Activated T-cell treated with anti-CD3 and anti-CD28 coated beads, Interleukin-2, amount 50 U/mL, for 4 hours (primary cell): Measurements from ENCODE around the gene SELENON. TPM values are rescaled to one million over a fixed set of nuclear protein-coding genes. Genes with fewer than 3 reads are reported as not detected.

Experiments
- ATAC-seq, 2 donors: fragments of 200-7000 bp; cut with Tn5 transposase; one replicate each; pipeline ENCODE4 v1.10.0; 2021
- DNase-seq: peaks from one replicate; pipeline ENCODE4 v3.0.0-alpha.2; 2020
- H3K27me3 Mint-ChIP-seq: one replicate; pipeline ENCODE4 v1.8.0; 2021; ENCODE audit warnings: low read depth, mixed read lengths
- H3K36me3 Mint-ChIP-seq: one replicate; pipeline ENCODE4 v1.8.0; 2022; ENCODE audit warnings: mixed read lengths; ENCODE audit not compliant: insufficient read depth
- H3K4me1 Mint-ChIP-seq: one replicate; pipeline ENCODE4 v1.8.0; 2021; ENCODE audit warnings: low read depth, mixed read lengths
- H3K4me3 Mint-ChIP-seq: one replicate; pipeline ENCODE4 v1.8.0; 2021; ENCODE audit warnings: mild to moderate bottlenecking, moderate library complexity, mixed read lengths
- H3K9me3 Mint-ChIP-seq: one replicate; pipeline ENCODE4 v1.8.0; 2021; ENCODE audit warnings: mixed read lengths
- total RNA-seq, 3 donors: library from RNA; stranded (reverse); gene quantifications; one replicate each; pipeline ENCODE4 v1.2.1, GENCODE V29; 2021

Gene SELENON
- total RNA-seq, 3 donors from 2014 or later: 18.9 to 23.8 (median 22.2) TPM

GRCh38 chr1:25807480-25808390, 7.7 kb downstream of the SELENON start:
- Mint-ChIP-seq H3K4me3 (no peak overlapping the region), H3K27me3 (no peaks in the 10 kb centered on the region), H3K36me3 (peaks cover 2% of the 10 kb centered on the region), H3K4me1 (peaks cover 15% of the 10 kb centered on the region), H3K9me3 (no peaks in the 10 kb centered on the region)
- no peak for ATAC-seq
- DNase-seq: no peak

- DNase-seq (no peak), ATAC-seq (no peak)
- Mint-ChIP-seq H3K4me3 (no peak overlapping the region), H3K36me3 (peaks cover 2% of the 10 kb centered on the region), H3K9me3 (no peaks in the 10 kb centered on the region), H3K4me1 (peaks cover 10% of the 10 kb centered on the region), H3K27me3 (no peaks in the 10 kb centered on the region)
Measured at GRCh38 chr1:25808481-25809244, 8.7 kb downstream of the SELENON start.

GRCh38 chr1:25809283-25809926, 9.4 kb downstream of the SELENON start:
- H3K9me3 Mint-ChIP-seq: no peaks in the 10 kb centered on the region
- ATAC-seq (no peak), DNase-seq (no peak)
- no peaks in the 10 kb centered on the region for H3K27me3 Mint-ChIP-seq
- peaks cover 2% of the 10 kb centered on the region for H3K36me3 Mint-ChIP-seq
- peaks cover 5% of the 10 kb centered on the region for H3K4me1 Mint-ChIP-seq
- H3K4me3 Mint-ChIP-seq: no peak overlapping the region

DNA sequence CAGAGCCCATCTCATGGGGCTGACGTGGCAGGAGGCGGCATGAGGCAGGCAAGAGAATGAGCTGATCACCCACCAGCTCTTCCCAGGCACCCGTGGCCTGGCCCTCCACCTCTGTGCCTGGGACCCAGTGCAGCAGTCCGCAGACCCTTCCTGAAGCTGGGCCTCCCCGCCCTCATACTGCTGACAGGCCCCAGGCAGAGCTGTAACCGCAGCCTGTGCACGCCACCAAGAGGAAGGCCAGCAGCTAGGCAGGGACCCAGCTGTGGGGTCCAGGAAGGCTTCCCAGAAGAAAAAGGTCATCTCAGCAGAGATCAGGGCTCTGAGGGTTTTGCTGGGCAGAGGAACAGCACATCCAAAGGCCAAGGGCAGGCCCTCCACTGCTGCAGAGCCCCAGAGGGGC, 9.9 kb downstream of the SELENON start:
- no peaks in the 10 kb centered on the region for H3K27me3 Mint-ChIP-seq
- DNase-seq (no peak), ATAC-seq (no peak)

DNA sequence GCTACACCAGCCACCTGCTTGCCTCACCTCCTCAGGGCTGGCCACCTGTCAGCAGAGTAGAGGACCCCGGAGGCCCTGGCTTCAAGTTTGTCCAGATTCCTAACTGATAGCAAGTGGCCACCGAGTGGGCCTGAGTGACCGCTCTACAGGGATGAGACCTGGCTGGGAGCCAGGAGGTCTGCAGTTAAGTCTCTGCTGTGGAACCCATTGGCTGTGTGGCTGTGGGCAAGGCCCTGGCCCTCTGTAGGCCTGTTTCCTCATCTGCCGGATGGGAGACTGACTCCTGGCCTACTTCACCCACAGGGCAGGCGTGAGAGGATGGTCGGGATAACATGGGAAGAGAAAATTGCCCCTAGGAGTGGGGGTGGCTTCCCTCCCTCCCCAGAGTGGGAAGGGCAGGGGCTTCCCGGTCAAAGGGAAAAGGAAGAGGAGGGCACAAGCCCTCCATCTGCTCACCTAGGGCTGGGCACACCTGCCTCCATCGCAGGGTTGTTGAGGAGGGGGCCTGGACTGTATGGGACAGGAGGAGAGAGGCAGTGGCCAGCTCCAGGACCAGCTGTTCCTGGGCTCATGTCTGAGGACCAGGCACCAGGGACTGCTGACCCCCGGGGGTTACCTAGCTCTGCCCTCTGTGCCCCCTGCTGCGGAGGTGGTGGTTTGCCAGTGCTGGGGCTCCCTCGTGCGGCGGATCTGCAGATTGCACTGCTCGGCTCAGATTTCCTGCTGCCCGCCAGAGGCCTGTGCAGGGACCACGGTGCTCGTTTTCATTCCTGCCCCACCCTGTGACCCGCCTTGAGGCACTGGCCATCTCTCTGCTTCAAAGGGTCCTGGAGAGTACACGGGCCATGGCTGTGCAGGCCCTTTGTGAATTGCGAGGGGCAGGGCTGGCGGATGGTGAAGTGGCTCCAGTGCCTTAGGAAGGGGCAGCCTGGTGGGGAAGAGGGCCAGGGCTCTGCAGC, 10.6 kb downstream of the SELENON start:
- H3K4me1 Mint-ChIP-seq: peaks cover 3% of the 10 kb centered on the region

More for the DNA sequence above, 9.9 kb downstream of the SELENON start:
- H3K9me3 Mint-ChIP-seq: no peaks in the 10 kb centered on the region
- H3K4me3 Mint-ChIP-seq: no peak overlapping the region
- peaks cover 3% of the 10 kb centered on the region for H3K4me1 Mint-ChIP-seq
- peaks cover 2% of the 10 kb centered on the region for H3K36me3 Mint-ChIP-seq

DNA sequence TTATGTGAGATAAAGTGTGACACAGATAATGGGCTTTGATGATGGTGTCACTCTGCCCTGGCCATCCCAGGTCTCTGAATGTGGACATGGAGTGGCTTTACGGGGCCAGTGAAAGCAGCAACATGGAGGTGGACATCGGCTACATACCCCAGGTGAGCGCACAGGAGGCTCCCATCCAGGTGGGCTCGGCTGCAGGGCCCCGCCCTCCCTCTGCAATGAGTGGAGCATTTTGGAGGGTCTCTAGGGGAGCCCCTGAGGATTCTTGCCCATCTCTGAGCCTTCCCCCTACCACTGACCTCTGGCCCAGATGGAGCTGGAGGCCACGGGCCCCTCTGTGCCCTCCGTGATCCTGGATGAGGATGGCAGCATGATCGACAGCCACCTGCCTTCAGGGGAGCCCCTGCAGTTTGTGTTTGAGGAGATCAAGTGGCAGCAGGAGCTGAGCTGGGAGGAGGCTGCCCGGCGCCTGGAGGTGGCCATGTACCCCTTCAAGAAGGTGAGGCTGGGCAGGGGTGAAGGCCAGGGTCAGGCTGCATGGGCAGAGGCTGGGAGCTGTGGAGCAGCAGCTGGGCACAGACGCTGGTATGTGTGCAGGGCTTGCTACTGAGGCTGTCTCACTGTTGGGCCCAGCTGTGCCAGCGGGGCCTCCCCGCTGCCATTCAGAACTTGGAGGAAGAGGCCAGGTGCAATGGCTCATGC, 11.5 kb downstream of the SELENON start:
- Mint-ChIP-seq H3K4me3 (no peak overlapping the region), H3K36me3 (no peaks in the 10 kb centered on the region), H3K9me3 (no peaks in the 10 kb centered on the region), H3K4me1 (peaks cover 3% of the 10 kb centered on the region), H3K27me3 (no peaks in the 10 kb centered on the region)
- no peak for DNase-seq
- no peak for ATAC-seq

More for the DNA sequence above, 10.6 kb downstream of the SELENON start:
- ATAC-seq: peak; percentile 84 to 89
- DNase-seq: peak; percentile 84
- H3K4me3 Mint-ChIP-seq: no peak overlapping the region
- H3K9me3 Mint-ChIP-seq: no peaks in the 10 kb centered on the region
- H3K27me3 Mint-ChIP-seq: no peaks in the 10 kb centered on the region
- peaks cover 2% of the 10 kb centered on the region for H3K36me3 Mint-ChIP-seq

GRCh38 chr1:25813071-25813733, 13.2 kb downstream of the SELENON start:
- no peaks in the 10 kb centered on the region for H3K9me3 Mint-ChIP-seq
- no peak overlapping the region for H3K4me3 Mint-ChIP-seq
- no peaks in the 10 kb centered on the region for H3K36me3 Mint-ChIP-seq
- DNase-seq: no peak
- ATAC-seq: no peak
- H3K4me1 Mint-ChIP-seq: peaks cover 7% of the 10 kb centered on the region
- no peaks in the 10 kb centered on the region for H3K27me3 Mint-ChIP-seq

DNA sequence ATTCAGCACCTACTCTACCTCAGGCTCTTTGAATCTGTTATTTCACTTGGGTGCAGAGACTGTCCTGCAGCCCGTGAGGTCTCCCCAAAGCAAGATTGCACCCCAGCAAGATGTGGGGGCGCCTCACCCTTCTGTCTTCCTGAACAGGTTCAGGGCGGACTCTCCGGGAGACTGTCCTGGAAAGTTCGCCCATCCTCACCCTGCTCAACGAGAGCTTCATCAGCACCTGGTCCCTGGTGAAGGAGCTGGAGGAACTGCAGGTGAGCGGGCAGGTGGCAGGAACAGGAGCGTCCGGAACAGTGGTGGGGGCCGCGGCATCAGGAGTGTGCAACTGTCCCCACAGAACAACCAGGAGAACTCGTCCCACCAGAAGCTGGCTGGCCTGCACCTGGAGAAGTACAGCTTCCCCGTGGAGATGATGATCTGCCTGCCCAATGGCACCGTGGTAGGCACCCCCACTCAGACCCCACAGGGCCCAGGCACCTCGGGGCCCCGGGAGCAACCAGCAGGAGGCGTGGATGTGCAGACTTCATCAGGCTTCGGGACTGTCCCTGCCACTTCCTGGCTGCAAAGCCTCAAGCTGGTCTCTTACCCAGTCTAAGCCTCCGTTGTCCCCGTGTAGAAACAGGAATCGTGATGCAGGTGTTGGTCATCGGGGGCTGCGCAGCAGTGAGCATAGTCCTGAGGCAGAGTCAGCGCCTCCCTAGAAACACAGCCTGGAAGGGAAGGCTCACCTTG, 13.9 kb downstream of the SELENON start:
- Mint-ChIP-seq H3K4me1 (peaks cover 13% of the 10 kb centered on the region), H3K9me3 (no peaks in the 10 kb centered on the region), H3K36me3 (no peaks in the 10 kb centered on the region), H3K4me3 (no peak overlapping the region), H3K27me3 (no peaks in the 10 kb centered on the region)
- no peak for ATAC-seq
- DNase-seq: no peak

- ATAC-seq (no peak), DNase-seq (no peak)
- no peaks in the 10 kb centered on the region for H3K9me3 Mint-ChIP-seq
- H3K27me3 Mint-ChIP-seq: no peaks in the 10 kb centered on the region
- no peaks in the 10 kb centered on the region for H3K36me3 Mint-ChIP-seq
- peaks cover 18% of the 10 kb centered on the region for H3K4me1 Mint-ChIP-seq
- no peak overlapping the region for H3K4me3 Mint-ChIP-seq
Measured at GRCh38 chr1:25814549-25815087, 14.6 kb downstream of the SELENON start.

- Mint-ChIP-seq H3K36me3 (no peaks in the 10 kb centered on the region), H3K4me1 (peaks cover 18% of the 10 kb centered on the region), H3K4me3 (no peak overlapping the region), H3K9me3 (no peaks in the 10 kb centered on the region), H3K27me3 (no peaks in the 10 kb centered on the region)
- DNase-seq (no peak), ATAC-seq (no peak)
Measured at GRCh38 chr1:25815208-25816111, 15.5 kb downstream of the SELENON start.

GRCh38 chr1:25816112-25816718, 16.2 kb downstream of the SELENON start:
- no peak for DNase-seq
- H3K36me3 Mint-ChIP-seq: no peaks in the 10 kb centered on the region
- no peaks in the 10 kb centered on the region for H3K27me3 Mint-ChIP-seq
- peaks cover 23% of the 10 kb centered on the region for H3K4me1 Mint-ChIP-seq
- no peak overlapping the region for H3K4me3 Mint-ChIP-seq
- no peaks in the 10 kb centered on the region for H3K9me3 Mint-ChIP-seq
- no peak for ATAC-seq
